Memory B cell (primary cell): Measurements from ENCODE around the gene CUX1.
"Not testable (repeated sequence)": the region's sequence is repeated elsewhere in the genome, so short reads cannot be mapped to it uniquely, and the experiment has no call there.

Experiments used
- ATAC-seq: fragments of 150-1000 bp; cut with Tn5 transposase; 2 replicates; pipeline ENCODE4 v1.10.0; 2021; ENCODE audit warnings: low read depth, mild to moderate bottlenecking, moderate library complexity
- DNase-seq, 2 donors: peaks; one replicate each; pipeline ENCODE4 v3.0.0; 2022; ENCODE audit warnings: low spot score in 2 of 2
- H3K27ac Mint-ChIP-seq: one replicate; pipeline ENCODE4 v1.8.0; 2022; ENCODE audit warnings: mild to moderate bottlenecking, moderate library complexity, mixed read lengths
- H3K27me3 Mint-ChIP-seq: one replicate; pipeline ENCODE4 v1.8.0; 2022; ENCODE audit warnings: mixed read lengths
- H3K36me3 Mint-ChIP-seq: one replicate; pipeline ENCODE4 v1.8.0; 2022; ENCODE audit warnings: mild to moderate bottlenecking, mixed read lengths
- H3K4me1 Mint-ChIP-seq: one replicate; pipeline ENCODE4 v1.8.0; 2022; ENCODE audit warnings: mixed read lengths
- H3K4me3 Mint-ChIP-seq: one replicate; pipeline ENCODE4 v1.8.0; 2022; ENCODE audit warnings: mild to moderate bottlenecking, moderate library complexity, mixed read lengths
- H3K9me3 Mint-ChIP-seq: one replicate; pipeline ENCODE4 v1.8.0; 2022; ENCODE audit warnings: mixed read lengths

Gene CUX1

DNA sequence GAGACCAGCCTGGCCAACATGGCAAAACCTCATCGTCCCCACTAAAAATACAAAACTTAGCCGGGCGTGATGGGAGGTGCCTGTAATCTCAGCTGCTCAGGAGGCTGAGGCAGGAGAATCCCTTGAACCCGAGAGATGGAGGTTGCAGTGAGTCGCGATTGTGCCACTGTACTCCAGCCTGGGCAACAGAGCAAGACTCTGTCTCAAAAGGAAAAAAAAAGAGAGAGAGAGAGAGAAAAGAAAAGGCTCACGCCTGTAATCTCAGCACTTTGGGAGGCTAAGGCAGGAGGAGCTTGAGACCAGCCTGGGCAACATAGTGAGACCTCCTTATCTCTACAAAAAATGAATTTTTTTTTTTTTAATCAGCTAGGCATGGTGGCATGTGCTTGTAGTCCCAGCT is 157.6 kb downstream of the CUX1 start:
- Mint-ChIP-seq H3K36me3 (peaks cover 17% of the 10 kb centered on the region), H3K27me3 (no peaks in the 10 kb centered on the region), H3K4me3 (no peak overlapping the region), H3K4me1 (peaks cover 8% of the 10 kb centered on the region), H3K9me3 (peaks cover 2% of the 10 kb centered on the region), H3K27ac (no peak overlapping the region)
- no peak for ATAC-seq
- DNase-seq = no peak

- H3K36me3 Mint-ChIP-seq = peaks cover 15% of the 10 kb centered on the region
- H3K27me3 Mint-ChIP-seq = no peaks in the 10 kb centered on the region
- no peak overlapping the region for H3K27ac Mint-ChIP-seq
- H3K4me3 Mint-ChIP-seq = no peak overlapping the region
- DNase-seq (no peak), ATAC-seq (no peak)
- no peaks in the 10 kb centered on the region for H3K9me3 Mint-ChIP-seq
- H3K4me1 Mint-ChIP-seq = peaks cover 11% of the 10 kb centered on the region
Measured at GRCh38 chr7:101976411-101976810, 159.0 kb downstream of the CUX1 start.

- DNase-seq = no peak
- Mint-ChIP-seq H3K4me3 (no peak overlapping the region), H3K27me3 (no peaks in the 10 kb centered on the region), H3K9me3 (no peaks in the 10 kb centered on the region), H3K27ac (no peak overlapping the region), H3K4me1 (peaks cover 19% of the 10 kb centered on the region), H3K36me3 (peaks cover 13% of the 10 kb centered on the region)
- no peak for ATAC-seq
Measured at GRCh38 chr7:101977249-101977648, 159.8 kb downstream of the CUX1 start.

DNA sequence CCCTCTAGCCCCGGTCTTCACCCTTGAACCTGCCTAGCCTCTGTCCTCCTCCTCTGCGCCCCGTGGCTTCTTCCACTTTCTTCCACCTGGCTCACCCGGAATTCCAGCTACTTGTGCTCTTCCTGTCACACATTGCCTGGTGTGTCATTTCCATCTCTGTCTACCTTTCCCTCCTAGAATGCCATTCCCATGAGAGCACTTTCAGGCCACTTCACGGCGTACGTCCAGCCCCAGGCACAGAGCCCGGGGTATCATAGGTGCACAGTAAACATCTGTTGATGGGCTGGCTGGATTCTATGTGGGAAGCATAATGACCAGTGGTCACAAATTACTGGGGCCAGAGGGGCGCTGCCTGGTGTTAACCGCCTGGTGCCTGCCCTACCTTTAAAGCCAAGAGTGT is 161.3 kb downstream of the CUX1 start:
- DNase-seq = no peak
- no peak overlapping the region for H3K27ac Mint-ChIP-seq
- no peaks in the 10 kb centered on the region for H3K9me3 Mint-ChIP-seq
- H3K4me3 Mint-ChIP-seq = no peak overlapping the region
- H3K36me3 Mint-ChIP-seq = peaks cover 10% of the 10 kb centered on the region
- no peaks in the 10 kb centered on the region for H3K27me3 Mint-ChIP-seq
- ATAC-seq = no peak
- peaks cover 26% of the 10 kb centered on the region for H3K4me1 Mint-ChIP-seq

GRCh38 chr7:101983147-101983811 is 165.9 kb downstream of the CUX1 start:
- Mint-ChIP-seq H3K4me3 (no peak overlapping the region), H3K9me3 (no peaks in the 10 kb centered on the region), H3K27ac (no peak overlapping the region), H3K36me3 (peaks cover 5% of the 10 kb centered on the region), H3K27me3 (no peaks in the 10 kb centered on the region), H3K4me1 (peaks cover 31% of the 10 kb centered on the region)
- DNase-seq = no peak
- ATAC-seq = no peak

- DNase-seq = no peak
- H3K4me1 Mint-ChIP-seq = peaks cover 33% of the 10 kb centered on the region
- H3K9me3 Mint-ChIP-seq = no peaks in the 10 kb centered on the region
- no peak overlapping the region for H3K4me3 Mint-ChIP-seq
- H3K27me3 Mint-ChIP-seq = no peaks in the 10 kb centered on the region
- no peaks in the 10 kb centered on the region for H3K36me3 Mint-ChIP-seq
- ATAC-seq = no peak
- no peak overlapping the region for H3K27ac Mint-ChIP-seq
Measured at GRCh38 chr7:101984133-101984879, 166.9 kb downstream of the CUX1 start.

DNA sequence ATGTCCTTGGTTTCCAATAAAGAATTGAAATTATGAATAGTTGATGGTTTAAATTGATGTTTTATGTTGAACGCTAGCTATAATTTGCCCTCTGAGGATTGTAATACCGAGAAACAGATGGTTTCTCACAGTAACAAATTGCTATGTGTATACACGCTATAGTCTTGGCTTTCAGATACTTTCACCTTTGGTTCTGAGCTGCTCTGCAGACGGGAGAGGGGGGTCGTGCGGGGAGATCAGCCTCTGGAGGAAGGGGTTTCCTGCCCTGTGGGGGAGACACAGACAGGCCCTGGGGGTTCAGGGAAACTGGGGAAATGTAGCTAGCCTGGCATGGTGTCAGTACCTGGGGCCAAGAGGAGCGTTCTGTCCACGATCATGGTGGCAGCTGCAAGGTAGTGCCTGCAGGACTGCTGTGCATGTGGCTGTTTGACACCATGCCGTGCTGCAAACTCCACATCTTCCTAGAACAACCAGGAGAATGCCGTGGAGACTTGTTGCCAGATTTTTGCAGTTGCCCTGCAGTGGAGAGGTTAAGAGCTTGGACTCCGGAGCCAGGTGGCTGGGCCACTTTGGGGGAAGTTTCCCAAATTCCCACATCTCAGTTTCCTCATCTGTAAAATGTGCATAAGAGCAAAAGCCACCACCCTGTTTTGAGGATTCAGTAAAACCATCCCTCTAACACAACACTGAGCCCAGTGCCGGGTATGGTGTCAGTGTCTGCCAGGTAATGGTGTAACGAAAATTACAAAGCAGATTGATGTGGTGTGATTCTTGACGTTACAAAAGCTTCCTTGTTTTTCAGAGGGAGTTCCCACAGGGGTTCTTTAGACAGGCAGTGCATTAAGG is 167.9 kb downstream of the CUX1 start:
- Mint-ChIP-seq H3K27me3 (no peaks in the 10 kb centered on the region), H3K4me3 (no peak overlapping the region), H3K36me3 (no peaks in the 10 kb centered on the region), H3K4me1 (peaks cover 40% of the 10 kb centered on the region), H3K9me3 (no peaks in the 10 kb centered on the region), H3K27ac (no peak overlapping the region)
- DNase-seq = no peak
- ATAC-seq = no peak

GRCh38 chr7:101985903-101986734 is 168.7 kb downstream of the CUX1 start:
- Mint-ChIP-seq H3K36me3 (no peaks in the 10 kb centered on the region), H3K27me3 (no peaks in the 10 kb centered on the region), H3K9me3 (no peaks in the 10 kb centered on the region), H3K4me1 (peaks cover 46% of the 10 kb centered on the region), H3K27ac (no peak overlapping the region), H3K4me3 (no peak overlapping the region)
- ATAC-seq (no peak), DNase-seq (no peak)

GRCh38 chr7:101987494-101987893 is 170.1 kb downstream of the CUX1 start:
- Mint-ChIP-seq H3K27ac (no peak overlapping the region), H3K4me1 (peaks cover 43% of the 10 kb centered on the region), H3K27me3 (no peaks in the 10 kb centered on the region), H3K9me3 (no peaks in the 10 kb centered on the region), H3K4me3 (no peak overlapping the region), H3K36me3 (no peaks in the 10 kb centered on the region)
- DNase-seq (no peak), ATAC-seq (no peak)

GRCh38 chr7:101988060-101988459 is 170.6 kb downstream of the CUX1 start:
- DNase-seq, H3K4me3 Mint-ChIP-seq, H3K27ac Mint-ChIP-seq, H3K36me3 Mint-ChIP-seq, H3K27me3 Mint-ChIP-seq, ATAC-seq, H3K9me3 Mint-ChIP-seq: not testable (repeated sequence)
- H3K4me1 Mint-ChIP-seq = peaks cover 43% of the 10 kb centered on the region

- no peaks in the 10 kb centered on the region for H3K36me3 Mint-ChIP-seq
- H3K4me1 Mint-ChIP-seq = peaks cover 39% of the 10 kb centered on the region
- DNase-seq = no peak
- no peak overlapping the region for H3K27ac Mint-ChIP-seq
- no peak for ATAC-seq
- H3K9me3 Mint-ChIP-seq = no peaks in the 10 kb centered on the region
- no peaks in the 10 kb centered on the region for H3K27me3 Mint-ChIP-seq
- H3K4me3 Mint-ChIP-seq = no peak overlapping the region
Measured at GRCh38 chr7:101988513-101988912, 171.1 kb downstream of the CUX1 start.

- Mint-ChIP-seq H3K4me3 (no peak overlapping the region), H3K4me1 (peaks cover 43% of the 10 kb centered on the region), H3K27me3 (no peaks in the 10 kb centered on the region), H3K36me3 (no peaks in the 10 kb centered on the region), H3K27ac (no peak overlapping the region), H3K9me3 (no peaks in the 10 kb centered on the region)
- ATAC-seq = no peak
- DNase-seq = no peak
Measured at GRCh38 chr7:101989101-101989500, 171.7 kb downstream of the CUX1 start.

DNA sequence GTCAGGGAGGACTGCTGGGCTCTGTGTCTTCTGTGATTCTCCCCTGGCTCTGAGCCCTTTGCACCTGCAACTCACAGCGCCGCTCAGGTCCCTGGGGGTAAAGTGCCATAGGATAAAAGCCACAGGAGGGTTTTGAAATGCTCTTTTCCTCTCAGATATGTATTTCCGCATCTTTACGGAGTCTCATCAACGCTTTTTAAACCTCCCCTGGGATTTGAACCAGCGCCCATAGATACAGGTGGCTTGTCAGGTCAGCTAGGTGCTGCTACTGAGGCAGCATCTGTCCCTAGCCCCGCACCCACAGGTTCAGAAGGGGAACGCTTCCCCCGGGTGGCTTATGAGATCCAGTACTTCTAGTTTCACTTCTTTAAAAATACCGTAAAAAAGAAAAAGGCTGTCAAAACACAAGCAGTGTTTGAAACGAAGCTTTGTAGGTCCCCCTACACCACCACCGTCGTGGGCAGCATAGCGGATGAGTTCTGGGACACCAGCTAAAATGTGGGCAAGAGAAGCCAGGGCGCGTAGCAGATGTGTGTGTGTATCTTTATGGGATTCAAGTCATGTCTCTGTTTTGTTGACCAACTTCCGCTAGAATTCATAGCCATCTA is 173.5 kb downstream of the CUX1 start:
- Mint-ChIP-seq H3K36me3 (no peaks in the 10 kb centered on the region), H3K4me3 (peak overlapping the region; percentile 85), H3K27me3 (no peaks in the 10 kb centered on the region), H3K9me3 (no peaks in the 10 kb centered on the region), H3K27ac (peak overlapping the region; percentile 78), H3K4me1 (peaks cover 48% of the 10 kb centered on the region)
- DNase-seq = peak; percentile 52 to 54
- peak; percentile 91 for ATAC-seq
